ENCODE measurements around the gene HSPA1A. TPM values are rescaled to one million over a fixed set of nuclear protein-coding genes. Genes with fewer than 3 reads are reported as not detected.

The HSPA1A gene
- total and polyA plus RNA-seq, 9 of the 15 experiments (the other 6 are each of a cell fraction or from before 2014, with no cell fraction given) = 2.2 to 273 (median 107) TPM

- TF ChIP-seq, protein P1, sequence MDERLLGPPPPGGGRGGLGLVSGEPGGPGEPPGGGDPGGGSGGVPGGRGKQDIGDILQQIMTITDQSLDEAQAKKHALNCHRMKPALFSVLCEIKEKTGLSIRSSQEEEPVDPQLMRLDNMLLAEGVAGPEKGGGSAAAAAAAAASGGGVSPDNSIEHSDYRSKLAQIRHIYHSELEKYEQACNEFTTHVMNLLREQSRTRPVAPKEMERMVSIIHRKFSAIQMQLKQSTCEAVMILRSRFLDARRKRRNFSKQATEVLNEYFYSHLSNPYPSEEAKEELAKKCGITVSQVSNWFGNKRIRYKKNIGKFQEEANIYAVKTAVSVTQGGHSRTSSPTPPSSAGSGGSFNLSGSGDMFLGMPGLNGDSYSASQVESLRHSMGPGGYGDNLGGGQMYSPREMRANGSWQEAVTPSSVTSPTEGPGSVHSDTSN (CRISPR knock-in tag; IDR thresholded peaks at IDR 0.05; ENCODE audit: low read depth) = no peak
- TF ChIP-seq, protein P1 (tag; conservative IDR thresholded peaks at IDR 0.05; ENCODE audit: low read depth) = no peak
- TF ChIP-seq NR0B1 (IDR thresholded peaks at IDR 0.05; ENCODE audit: partially characterized antibody) = no peak
- no peak for TF ChIP-seq ZBTB17 (CRISPR knock-in tag; IDR thresholded peaks at IDR 0.05)
- TF ChIP-seq ZNF561 (CRISPR knock-in tag; conservative IDR thresholded peaks at IDR 0.05) = no peak
- TF ChIP-seq ARID3B (CRISPR knock-in tag; IDR thresholded peaks at IDR 0.05; ENCODE audit: borderline replicate concordance) = no peak
- TF ChIP-seq, protein P2, sequence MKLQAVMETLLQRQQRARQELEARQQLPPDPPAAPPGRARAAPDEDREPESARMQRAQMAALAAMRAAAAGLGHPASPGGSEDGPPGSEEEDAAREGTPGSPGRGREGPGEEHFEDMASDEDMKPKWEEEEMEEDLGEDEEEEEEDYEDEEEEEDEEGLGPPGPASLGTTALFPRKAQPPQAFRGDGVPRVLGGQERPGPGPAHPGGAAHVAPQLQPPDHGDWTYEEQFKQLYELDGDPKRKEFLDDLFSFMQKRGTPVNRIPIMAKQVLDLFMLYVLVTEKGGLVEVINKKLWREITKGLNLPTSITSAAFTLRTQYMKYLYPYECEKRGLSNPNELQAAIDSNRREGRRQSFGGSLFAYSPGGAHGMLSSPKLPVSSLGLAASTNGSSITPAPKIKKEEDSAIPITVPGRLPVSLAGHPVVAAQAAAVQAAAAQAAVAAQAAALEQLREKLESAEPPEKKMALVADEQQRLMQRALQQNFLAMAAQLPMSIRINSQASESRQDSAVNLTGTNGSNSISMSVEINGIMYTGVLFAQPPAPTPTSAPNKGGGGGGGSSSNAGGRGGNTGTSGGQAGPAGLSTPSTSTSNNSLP (IDR thresholded peaks at IDR 0.05; ENCODE audit: borderline replicate concordance, low read depth, low read length) = no peak
- TF ChIP-seq E2F1 (CRISPR knock-in tag; IDR thresholded peaks at IDR 0.05) = peak; percentile 73; the same call in 1 of the 2 replicates
- TF ChIP-seq SP1 (CRISPR knock-in tag; IDR thresholded peaks at IDR 0.05) = no peak; the same call in none of the 2 replicates
- no peak for TF ChIP-seq BDP1 (IDR thresholded peaks at IDR 0.05; ENCODE audit: insufficient read depth, insufficient read length)
- TF ChIP-seq RNF219 (CRISPR knock-in tag; IDR thresholded peaks at IDR 0.05) = no peak
- no peak for TF ChIP-seq POLR2AphosphoS5 (IDR thresholded peaks at IDR 0.05; ENCODE audit: control insufficient read depth, insufficient read depth, low read depth, low read length)
- TF ChIP-seq RBBP5 (IDR thresholded peaks at IDR 0.05; ENCODE audit: borderline replicate concordance, insufficient read depth, low read length, poor library complexity, severe bottlenecking) = peak; percentile 86
- TF ChIP-seq CHD1 (IDR thresholded peaks at IDR 0.05; ENCODE audit: low read length) = peak; percentile 96
Observed at GRCh38 chr6:31821301-31822035, 6.1 kb downstream of the HSPA1A start (continued).
